Measurements from ENCODE around the gene RETN. TPM values are rescaled to one million over a fixed set of nuclear protein-coding genes. Genes with fewer than 3 reads are reported as not detected.

Gene RETN
- total RNA-seq, 1 experiment from 2014 or later: not detected

GRCh38 chr19:7698583-7698982, 29.7 kb downstream of the RETN start:
- Mint-ChIP-seq H3K27ac (ENCODE audit: unreplicated experiment) (no peak overlapping the region), H3K4me1 (ENCODE audit: low read depth, unreplicated experiment) (no peaks in the 10 kb centered on the region), H3K9me3 (ENCODE audit: unreplicated experiment) (no peaks in the 10 kb centered on the region), H3K27me3 (ENCODE audit: insufficient read depth, unreplicated experiment) (no peaks in the 10 kb centered on the region), H3K4me3 (ENCODE audit: unreplicated experiment) (no peak overlapping the region), H3K36me3 (ENCODE audit: insufficient read depth, unreplicated experiment) (no peaks in the 10 kb centered on the region)
- no peak for DNase-seq
- H3K9me3 ChIP-seq: no peaks in the 10 kb centered on the region
- H3K4me3 ChIP-seq (ENCODE audit: low read depth, low read length): no peak overlapping the region
- no peaks in the 10 kb centered on the region for H3K27me3 ChIP-seq (replicated peaks; ENCODE audit: control insufficient read depth, insufficient read depth, low read length)
- intact Hi-C loops (cut with micrococcal nuclease; ENCODE audit: unreplicated experiment): no loop called here
- POLR2A ChIA-PET: no interaction called here
- CTCF ChIA-PET: interaction anchor here (0.8 to 1.4 kb wide), 3 partner anchors 18 to 130 kb away, joined by 3 to 6 read pairs (median 4); partner anchors contain the start of gene TRAPPC5
- TF ChIP-seq CTCF (IDR thresholded peaks at IDR 0.05; ENCODE audit: insufficient read depth in 1 of 2, low read depth in 1 of 2, low read length in 1 of 2, severe bottlenecking in 1 of 2, unreplicated experiment in 1 of 2): no peak
- no peaks in the 10 kb centered on the region for H3K36me3 ChIP-seq (ENCODE audit: control insufficient read depth, insufficient read depth, low read length)
- no peaks in the 10 kb centered on the region for H3K4me1 ChIP-seq
- BruUV-seq (replicated peaks): no TSS peak

- Histone ChIP-seq H3K36me3 (ENCODE audit: control insufficient read depth, insufficient read depth, low read length) (no peaks in the 10 kb centered on the region), H3K4me1 (no peaks in the 10 kb centered on the region), H3K9me3 (no peaks in the 10 kb centered on the region), H3K4me3 (ENCODE audit: low read depth, low read length) (no peak overlapping the region), H3K27me3 (replicated peaks; ENCODE audit: control insufficient read depth, insufficient read depth, low read length) (no peaks in the 10 kb centered on the region)
- CTCF ChIA-PET: interaction anchor here (0.8 to 1.4 kb wide), 2 partner anchors 18 to 100 kb away, joined by 4 to 6 read pairs; partner anchors contain the start of gene TRAPPC5
- Mint-ChIP-seq H3K9me3 (ENCODE audit: unreplicated experiment) (no peaks in the 10 kb centered on the region), H3K36me3 (ENCODE audit: insufficient read depth, unreplicated experiment) (no peaks in the 10 kb centered on the region), H3K4me1 (ENCODE audit: low read depth, unreplicated experiment) (no peaks in the 10 kb centered on the region), H3K4me3 (ENCODE audit: unreplicated experiment) (no peak overlapping the region), H3K27ac (ENCODE audit: unreplicated experiment) (no peak overlapping the region), H3K27me3 (ENCODE audit: insufficient read depth, unreplicated experiment) (no peaks in the 10 kb centered on the region)
- no TSS peak for BruUV-seq (replicated peaks)
- intact Hi-C loops (cut with micrococcal nuclease; ENCODE audit: unreplicated experiment): no loop called here
- DNase-seq: no peak
- no peak for TF ChIP-seq CTCF (IDR thresholded peaks at IDR 0.05; ENCODE audit: insufficient read depth in 1 of 2, low read depth in 1 of 2, low read length in 1 of 2, severe bottlenecking in 1 of 2, unreplicated experiment in 1 of 2)
- POLR2A ChIA-PET: no interaction called here
These were observed 30.2 kb downstream of the RETN start for GRCh38 chr19:7699003-7699402.

GRCh38 chr19:7699417-7700401, 30.9 kb downstream of the RETN start:
- no TSS peak for BruUV-seq (replicated peaks)
- no peak overlapping the region for H3K4me3 Mint-ChIP-seq (ENCODE audit: unreplicated experiment)
- Histone ChIP-seq H3K27me3 (replicated peaks; ENCODE audit: control insufficient read depth, insufficient read depth, low read length) (no peaks in the 10 kb centered on the region), H3K4me3 (ENCODE audit: low read depth, low read length) (no peak overlapping the region), H3K4me1 (no peaks in the 10 kb centered on the region), H3K9me3 (no peaks in the 10 kb centered on the region), H3K36me3 (ENCODE audit: control insufficient read depth, insufficient read depth, low read length) (no peaks in the 10 kb centered on the region)
- H3K27me3 Mint-ChIP-seq (ENCODE audit: insufficient read depth, unreplicated experiment): no peaks in the 10 kb centered on the region
- intact Hi-C loops (cut with micrococcal nuclease; ENCODE audit: unreplicated experiment): no loop called here
- H3K27ac Mint-ChIP-seq (ENCODE audit: unreplicated experiment): no peak overlapping the region
- ChIA-PET POLR2A (no interaction called here), CTCF (interaction anchor here (1.4 kb wide), 1 partner anchor 19 kb away, joined by 6 read pairs; the partner anchor contains the start of gene TRAPPC5)
- no peak for DNase-seq
- H3K36me3 Mint-ChIP-seq (ENCODE audit: insufficient read depth, unreplicated experiment): no peaks in the 10 kb centered on the region
- no peaks in the 10 kb centered on the region for H3K9me3 Mint-ChIP-seq (ENCODE audit: unreplicated experiment)
- no peak for TF ChIP-seq CTCF (IDR thresholded peaks at IDR 0.05; ENCODE audit: insufficient read depth in 1 of 2, low read depth in 1 of 2, low read length in 1 of 2, severe bottlenecking in 1 of 2, unreplicated experiment in 1 of 2)
- no peaks in the 10 kb centered on the region for H3K4me1 Mint-ChIP-seq (ENCODE audit: low read depth, unreplicated experiment)
